A549 (cell line): Measurements from ENCODE around the gene SCN5A. TPM values are rescaled to one million over a fixed set of nuclear protein-coding genes. Genes with fewer than 3 reads are reported as not detected.

Experiments used
- ATAC-seq, 2 experiments: fragments of 200-7000 bp in 1 of 2; fragments of >200 bp in 1 of 2; cut with Nextera tagmentation in 1 of 2; cut with Tn5 transposase in 1 of 2; 3 replicates each; pipeline versions ENCODE4 v1.8.0 to v1.9.1; 2018 to 2020; ENCODE audit warnings: mild to moderate bottlenecking in 1 of 2, moderate library complexity in 1 of 2
- CTCF ChIA-PET: fragments of 300-600 bp; sonication (Branson Sonifier 250); formaldehyde crosslinking; extraction: SDS; loops from one replicate; lab custom pipeline; 2021; ENCODE audit warnings: antibody characterized with exemption, inconsistent platforms; lab: Yijun Ruan, JAX
- POLR2A ChIA-PET: fragments of 350-600 bp; formaldehyde crosslinking; extraction: SDS; loops from one replicate; lab custom pipeline; 2021; ENCODE audit warnings: antibody characterized with exemption, inconsistent platforms; lab: Yijun Ruan, JAX
- DNase-seq, 2 experiments: peaks; one replicate each; pipeline versions ENCODE4 v3.0.0 to v3.0.0-alpha.2; 2011 to 2016; ENCODE audit warnings: low read depth in 1 of 2, low spot score in 1 of 2
- FAIRE-seq: peaks from 2 replicates; lab custom pipeline; 2011; peaks lifted over from hg19 to GRCh38; lab: Jason Lieb, UNC
- H3K27ac ChIP-seq, 2 experiments: fragments of >200 bp; sonication (Bioruptor Twin); formaldehyde crosslinking; 3 replicates each; pipeline ENCODE4 v1.5.1; 2016 to 2017
- H3K4me1 ChIP-seq: fragments of >200 bp; sonication (Bioruptor Twin); formaldehyde crosslinking; 3 replicates; pipeline ENCODE4 v1.6.1; 2016
- H3K4me2 ChIP-seq: fragments of >200 bp; sonication (Bioruptor Twin); formaldehyde crosslinking; 3 replicates; pipeline ENCODE4 v1.6.1; 2016
- H3K4me3 ChIP-seq: fragments of >200 bp; sonication (Bioruptor Twin); formaldehyde crosslinking; 3 replicates; pipeline ENCODE4 v1.5.1; 2016
- H3K9me3 ChIP-seq: fragments of >200 bp; sonication (Bioruptor Twin); formaldehyde crosslinking; 3 replicates; pipeline ENCODE4 v1.6.1; 2016
- ATOH8 ChIP-seq: fragments of 250-450 bp; sonication (Bioruptor Pico); IDR thresholded peaks from 2 replicates; pipeline ENCODE4 v1.5.0; 2020; ENCODE audit warnings: low read depth, mild to moderate bottlenecking, moderate library complexity
- CBX2 ChIP-seq: fragments of 200-600 bp; sonication (generic); IDR thresholded peaks from 2 replicates; pipeline ENCODE4 v1.6.1; 2016; ENCODE audit warnings: low read depth, mild to moderate bottlenecking, borderline replicate concordance
- CEBPB ChIP-seq, 2 experiments: fragments of >200 bp in 1 of 2; sonication (Bioruptor Twin) in 1 of 2; formaldehyde crosslinking in 1 of 2; IDR thresholded peaks; 2 replicates each; pipeline ENCODE4 v1.6.1; 2012 to 2016
- EHMT2 ChIP-seq: fragments of 200-600 bp; sonication (generic); IDR thresholded peaks from 2 replicates; pipeline ENCODE4 v1.6.1; 2016; ENCODE audit warnings: antibody characterized with exemption, low read depth, mild to moderate bottlenecking, moderate library complexity
- FOSB ChIP-seq: fragments of 250-450 bp; sonication (Bioruptor Pico); IDR thresholded peaks from 2 replicates; pipeline ENCODE4 v1.5.0; 2020; ENCODE audit warnings: mild to moderate bottlenecking, moderate library complexity
- FOSL2 ChIP-seq, 2 experiments: fragments of 450-650 bp in 1 of 2; fragments of >200 bp in 1 of 2; sonication (Bioruptor Twin) in 1 of 2; formaldehyde crosslinking; IDR thresholded peaks; 2 replicates each; pipeline versions ENCODE4 v1.5.0 to v1.6.1; 2016 to 2020; ENCODE audit warnings: mild to moderate bottlenecking in 1 of 2, moderate library complexity in 1 of 2
- GATA3 ChIP-seq: IDR thresholded peaks from 2 replicates; pipeline ENCODE4 v1.6.1; 2012; ENCODE audit warnings: borderline replicate concordance
- HOXB5 ChIP-seq: fragments of 250-450 bp; sonication (Bioruptor Pico); IDR thresholded peaks from 2 replicates; pipeline ENCODE4 v1.5.0; 2020; ENCODE audit warnings: mild to moderate bottlenecking, moderate library complexity
- JUN ChIP-seq, 2 experiments: fragments of >200 bp; sonication (Bioruptor Twin); formaldehyde crosslinking; IDR thresholded peaks; 2 replicates in 1 of 2; 3 replicates in 1 of 2; pipeline ENCODE4 v1.6.1; 2016 to 2017
- MAFK ChIP-seq: fragments of 450-650 bp; IDR thresholded peaks from 2 replicates; pipeline ENCODE4 v1.6.1; 2014; ENCODE audit not compliant: partially characterized antibody
- MAX ChIP-seq: IDR thresholded peaks from 2 replicates; pipeline ENCODE4 v1.6.1; 2012
- NPAS2 ChIP-seq: fragments of 250-450 bp; sonication (Bioruptor Pico); IDR thresholded peaks from 2 replicates; pipeline ENCODE4 v1.8.0; 2022; ENCODE audit warnings: mild to moderate bottlenecking, moderate library complexity, borderline replicate concordance
- NR3C1 ChIP-seq: fragments of >200 bp; sonication (Bioruptor Twin); formaldehyde crosslinking; IDR thresholded peaks from 3 replicates; pipeline ENCODE4 v1.6.1; 2017
- PHF8 ChIP-seq: fragments of 200-600 bp; sonication (generic); IDR thresholded peaks from 2 replicates; pipeline ENCODE4 v1.6.1; 2016; ENCODE audit warnings: low read depth, mild to moderate bottlenecking, antibody characterized with exemption, moderate library complexity, borderline replicate concordance
- POLR2AphosphoS2 ChIP-seq: conservative IDR thresholded peaks from 2 replicates; pipeline ENCODE4 v1.6.1; 2012; ENCODE audit warnings: low read length, improper control_type of control experiment, inconsistent platforms
- RAD21 ChIP-seq, 2 experiments: fragments of >200 bp in 1 of 2; sonication (Bioruptor Twin) in 1 of 2; formaldehyde crosslinking in 1 of 2; IDR thresholded peaks in 1 of 2; conservative IDR thresholded peaks in 1 of 2; 2 replicates in 1 of 2; 3 replicates in 1 of 2; pipeline ENCODE4 v1.6.1; 2012 to 2018; ENCODE audit warnings: inconsistent platforms in 1 of 2
- RCOR1 ChIP-seq: fragments of 150-350 bp; IDR thresholded peaks from 2 replicates; pipeline ENCODE4 v1.6.1; 2014; ENCODE audit warnings: antibody characterized with exemption, low read length, low read depth
- TP53 ChIP-seq: fragments of 250-450 bp; sonication (Bioruptor Pico); IDR thresholded peaks from 2 replicates; pipeline ENCODE4 v1.5.0; 2021; ENCODE audit warnings: mild to moderate bottlenecking, moderate library complexity
- USF2 ChIP-seq: fragments of 450-650 bp; IDR thresholded peaks from 2 replicates; pipeline ENCODE4 v1.6.1; 2014; ENCODE audit warnings: antibody characterized with exemption
- ZNF302 ChIP-seq: fragments of 250-450 bp; sonication (Bioruptor Pico); IDR thresholded peaks from 2 replicates; pipeline ENCODE4 v1.9.0; 2021; ENCODE audit warnings: inconsistent platforms, mild to moderate bottlenecking, moderate library complexity
- ZSCAN20 ChIP-seq: fragments of 250-450 bp; sonication (Bioruptor Pico); IDR thresholded peaks from 2 replicates; pipeline ENCODE4 v1.8.0; 2022; ENCODE audit warnings: mild to moderate bottlenecking, moderate library complexity
- WGBS: methylation state at CpG from one replicate; pipeline ENCODE4 v1.1.6; 2017; ENCODE audit errors: missing lambda C conversion rate; 5-methylcytosine and 5-hydroxymethylcytosine counted together
- polyA plus RNA-seq, 4 experiments: library from polyadenylated mRNA; depleted of rRNA in 3 of 4; stranded (reverse); fragments of >200 nt; fragmentation: RNase III in 1 of 4; extraction: RNeasy Plus Mini Kit Qiagen cat#74134 plus additional on column Dnase treatment in 1 of 4; gene quantifications; 2 replicates in 3 of 4; 3 replicates in 1 of 4; pipeline ENCODE4 v1.2.3, GENCODE V29; 2011 to 2017
- TF ChIP-seq, protein P1 (sequence below): fragments of 200-600 bp; sonication (generic); IDR thresholded peaks from 2 replicates; pipeline ENCODE4 v1.6.1; 2016; ENCODE audit warnings: antibody characterized with exemption, mild to moderate bottlenecking, moderate library complexity

Gene SCN5A
- polyA plus RNA-seq, 2 of the 4 experiments (the other 2 are of a cell fraction), result 0.09 to 0.19 TPM

DNA sequence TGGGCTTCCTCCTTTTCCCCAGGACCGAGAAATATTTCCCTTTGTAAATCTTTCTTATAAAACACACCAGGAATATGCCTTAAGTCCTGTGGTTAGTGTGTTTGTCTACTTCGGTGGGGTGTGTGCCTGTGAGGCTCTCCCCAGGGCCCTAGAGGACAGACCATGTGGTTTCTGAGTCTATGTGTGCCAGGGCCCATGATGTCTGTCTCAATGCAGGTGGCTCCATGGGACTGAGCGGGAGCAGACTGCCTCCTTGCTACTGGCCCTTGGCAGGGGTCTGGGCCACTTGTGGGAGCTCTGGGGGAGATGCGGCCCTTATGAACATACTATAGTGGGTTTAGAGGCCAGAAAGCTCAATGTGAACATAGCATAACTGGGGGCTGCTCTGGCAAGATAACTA is 37.6 kb downstream of the SCN5A start:
- Histone ChIP-seq H3K9me3 (no peaks in the 10 kb centered on the region), H3K4me3 (no peak overlapping the region), H3K4me1 (no peaks in the 10 kb centered on the region), H3K27ac (no peak overlapping the region), H3K4me2 (no peak overlapping the region)
- TF ChIP-seq RAD21 (conservative IDR thresholded peaks at IDR 0.05 in 1 of 2, IDR thresholded peaks at IDR 0.05 in 1 of 2), result no peak
- TF ChIP-seq EHMT2, result no peak
- no peak for TF ChIP-seq HOXB5 (CRISPR knock-in tag)
- no peak for TF ChIP-seq RCOR1
- no peak for TF ChIP-seq ZNF302
- no peak for TF ChIP-seq ATOH8 (CRISPR knock-in tag)
- no peak for TF ChIP-seq JUN (IDR thresholded peaks at IDR 0.05)
- TF ChIP-seq MAX, result no peak
- no peak for TF ChIP-seq PHF8
- TF ChIP-seq NR3C1, result no peak
- TF ChIP-seq, protein P1, sequence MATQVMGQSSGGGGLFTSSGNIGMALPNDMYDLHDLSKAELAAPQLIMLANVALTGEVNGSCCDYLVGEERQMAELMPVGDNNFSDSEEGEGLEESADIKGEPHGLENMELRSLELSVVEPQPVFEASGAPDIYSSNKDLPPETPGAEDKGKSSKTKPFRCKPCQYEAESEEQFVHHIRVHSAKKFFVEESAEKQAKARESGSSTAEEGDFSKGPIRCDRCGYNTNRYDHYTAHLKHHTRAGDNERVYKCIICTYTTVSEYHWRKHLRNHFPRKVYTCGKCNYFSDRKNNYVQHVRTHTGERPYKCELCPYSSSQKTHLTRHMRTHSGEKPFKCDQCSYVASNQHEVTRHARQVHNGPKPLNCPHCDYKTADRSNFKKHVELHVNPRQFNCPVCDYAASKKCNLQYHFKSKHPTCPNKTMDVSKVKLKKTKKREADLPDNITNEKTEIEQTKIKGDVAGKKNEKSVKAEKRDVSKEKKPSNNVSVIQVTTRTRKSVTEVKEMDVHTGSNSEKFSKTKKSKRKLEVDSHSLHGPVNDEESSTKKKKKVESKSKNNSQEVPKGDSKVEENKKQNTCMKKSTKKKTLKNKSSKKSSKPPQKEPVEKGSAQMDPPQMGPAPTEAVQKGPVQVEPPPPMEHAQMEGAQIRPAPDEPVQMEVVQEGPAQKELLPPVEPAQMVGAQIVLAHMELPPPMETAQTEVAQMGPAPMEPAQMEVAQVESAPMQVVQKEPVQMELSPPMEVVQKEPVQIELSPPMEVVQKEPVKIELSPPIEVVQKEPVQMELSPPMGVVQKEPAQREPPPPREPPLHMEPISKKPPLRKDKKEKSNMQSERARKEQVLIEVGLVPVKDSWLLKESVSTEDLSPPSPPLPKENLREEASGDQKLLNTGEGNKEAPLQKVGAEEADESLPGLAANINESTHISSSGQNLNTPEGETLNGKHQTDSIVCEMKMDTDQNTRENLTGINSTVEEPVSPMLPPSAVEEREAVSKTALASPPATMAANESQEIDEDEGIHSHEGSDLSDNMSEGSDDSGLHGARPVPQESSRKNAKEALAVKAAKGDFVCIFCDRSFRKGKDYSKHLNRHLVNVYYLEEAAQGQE, result no peak
- no peak for TF ChIP-seq MAFK
- no peak for TF ChIP-seq CBX2
- no peak for ATAC-seq
- 51% methylated on average over 4 of the region's 4 CpGs for WGBS
- DNase-seq, result no peak
- no peak for FAIRE-seq
- ChIA-PET POLR2A (no interaction called here), CTCF (no interaction called here)

DNA sequence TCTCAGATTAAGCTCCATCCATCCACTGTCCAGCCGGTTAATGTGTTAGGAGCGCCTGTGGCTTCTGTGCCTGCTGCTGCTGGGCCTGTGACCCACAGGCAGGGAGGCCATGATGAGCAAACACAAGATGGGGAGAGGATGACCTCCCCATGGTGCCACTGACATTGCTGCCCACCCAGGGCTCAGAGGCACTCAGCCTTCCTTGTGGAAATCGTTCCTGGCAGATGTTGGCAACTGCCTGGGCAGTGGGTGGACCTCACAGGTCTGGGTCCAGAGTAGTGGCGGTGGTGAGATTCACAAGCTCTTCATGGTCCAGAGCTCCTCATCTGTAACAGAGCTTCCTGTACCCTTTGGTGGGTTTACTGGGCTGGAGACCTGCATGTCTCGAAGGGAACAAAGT is 38.6 kb downstream of the SCN5A start:
- DNase-seq (no peak), FAIRE-seq (no peak), ATAC-seq (no peak)
- Histone ChIP-seq H3K4me1 (no peaks in the 10 kb centered on the region), H3K27ac (no peak overlapping the region), H3K4me3 (no peak overlapping the region), H3K4me2 (no peak overlapping the region), H3K9me3 (no peaks in the 10 kb centered on the region)
- 63% methylated on average over 4 of the region's 5 CpGs for WGBS
- CTCF ChIA-PET, result no interaction called here
- no peak for TF ChIP-seq TP53
- TF ChIP-seq ZSCAN20 (CRISPR knock-in tag), result no peak
- no peak for TF ChIP-seq FOSB (CRISPR knock-in tag)
- no peak for TF ChIP-seq FOSL2 (IDR thresholded peaks at IDR 0.05)
- TF ChIP-seq FOSL2 (CRISPR knock-in tag; IDR thresholded peaks at IDR 0.05), result no peak
- TF ChIP-seq MAX, result no peak
- TF ChIP-seq CBX2, result no peak
- no peak for TF ChIP-seq POLR2AphosphoS2
- no peak for TF ChIP-seq JUN (IDR thresholded peaks at IDR 0.05)
- TF ChIP-seq GATA3, result no peak
- no peak for TF ChIP-seq RCOR1
- POLR2A ChIA-PET, result no interaction called here

- CTCF ChIA-PET, result no interaction called here
- DNase-seq (no peak), ATAC-seq (no peak), FAIRE-seq (no peak)
- no peak for TF ChIP-seq USF2
- no peak for TF ChIP-seq NPAS2 (CRISPR knock-in tag)
- no peak for TF ChIP-seq CEBPB (IDR thresholded peaks at IDR 0.05)
- TF ChIP-seq NR3C1, result no peak
- Histone ChIP-seq H3K4me3 (no peak overlapping the region), H3K27ac (no peak overlapping the region), H3K4me2 (no peak overlapping the region), H3K9me3 (no peaks in the 10 kb centered on the region), H3K4me1 (no peaks in the 10 kb centered on the region)
- POLR2A ChIA-PET, result no interaction called here
- 58% methylated on average over 6 of the region's 6 CpGs for WGBS
Observed at GRCh38 chr3:38610436-38610835, 39.1 kb downstream of the SCN5A start.
